HepG2 (cell line): ENCODE results near the gene AGXT. TPM values are rescaled to one million over a fixed set of nuclear protein-coding genes. Genes with fewer than 3 reads are reported as not detected.

Source experiments
- ATF3 ChIP-seq: sonication (generic); formaldehyde crosslinking; IDR thresholded peaks from 2 replicates; pipeline ENCODE4 v1.4.0; 2020; ENCODE audit warnings: missing genetic modification reagents
- EED ChIP-seq: sonication (generic); formaldehyde crosslinking; IDR thresholded peaks from 2 replicates; pipeline ENCODE4 v1.5.0; 2020; ENCODE audit warnings: mild to moderate bottlenecking, missing genetic modification reagents
- FLYWCH1 ChIP-seq: sonication (generic); formaldehyde crosslinking; IDR thresholded peaks from 2 replicates; pipeline ENCODE4 v1.8.1; 2023; ENCODE audit warnings: mild to moderate bottlenecking, missing genetic modification reagents
- HMGXB4 ChIP-seq, 2 experiments: sonication (generic) in 1 of 2; formaldehyde crosslinking in 1 of 2; IDR thresholded peaks; 2 replicates each; pipeline versions ENCODE4 v1.4.0 to v1.6.1; 2018 to 2020; ENCODE audit warnings: missing genetic modification reagents in 2 of 2, borderline replicate concordance in 1 of 2, low read depth in 1 of 2, mild to moderate bottlenecking in 1 of 2, missing biosample characterization in 1 of 2
- HNF4A ChIP-seq: sonication (generic); formaldehyde crosslinking; IDR thresholded peaks from 2 replicates; pipeline ENCODE4 v1.4.0; 2020; ENCODE audit warnings: missing genetic modification reagents
- HOXA9 ChIP-seq: sonication (generic); formaldehyde crosslinking; IDR thresholded peaks from 2 replicates; pipeline ENCODE4 v1.8.1; 2022; ENCODE audit warnings: missing genetic modification reagents, mild to moderate bottlenecking, moderate library complexity, borderline replicate concordance
- RERE ChIP-seq: IDR thresholded peaks from 2 replicates; pipeline ENCODE4 v1.6.1; 2016; ENCODE audit warnings: low read depth, missing genetic modification reagents, missing compliant biosample characterization
- RNF2 ChIP-seq: fragments of 450-650 bp; conservative IDR thresholded peaks from 2 replicates; pipeline ENCODE4 v1.6.1; 2016; ENCODE audit warnings: low read depth
- SOX6 ChIP-seq, 2 experiments: fragments of 450-650 bp in 1 of 2; sonication (generic) in 1 of 2; formaldehyde crosslinking in 1 of 2; IDR thresholded peaks; 2 replicates each; pipeline versions ENCODE4 v1.4.0 to v1.6.1; 2017 to 2020; ENCODE audit warnings: antibody characterized with exemption in 1 of 2, mild to moderate bottlenecking in 1 of 2, missing genetic modification reagents in 1 of 2
- SRF ChIP-seq: IDR thresholded peaks from 2 replicates; pipeline ENCODE4 v1.6.1; 2011; ENCODE audit warnings: mild to moderate bottlenecking, low read depth, low read length, moderate library complexity
- SUZ12 ChIP-seq: fragments of 150-350 bp; IDR thresholded peaks from 2 replicates; pipeline ENCODE4 v1.6.1; 2014; ENCODE audit warnings: low read depth, low read length
- ZNF142 ChIP-seq: sonication (generic); formaldehyde crosslinking; IDR thresholded peaks from 2 replicates; pipeline ENCODE4 v1.4.0; 2020; ENCODE audit warnings: missing genetic modification reagents
- ZNF563 ChIP-seq: sonication (generic); formaldehyde crosslinking; IDR thresholded peaks from 2 replicates; pipeline ENCODE4 v1.8.0; 2022; ENCODE audit warnings: mild to moderate bottlenecking, moderate library complexity, missing genetic modification reagents
- ZNF761 ChIP-seq: sonication (generic); formaldehyde crosslinking; conservative IDR thresholded peaks from 2 replicates; pipeline ENCODE4 v1.4.0; 2020; ENCODE audit warnings: mild to moderate bottlenecking, missing genetic modification reagents
- ZNF792 ChIP-seq: IDR thresholded peaks from 2 replicates; pipeline ENCODE4 v1.6.1; 2016
- polyA plus RNA-seq, 8 experiments: library from polyadenylated mRNA; depleted of rRNA in 3 of 8; stranded (reverse) in 7 of 8; unstranded in 1 of 8; fragments of >200 nt; fragmentation: Illumina TruSeq in 4 of 8; extraction: Trizol in 4 of 8; gene quantifications; 2 replicates each; pipeline versions ENCODE4 v1.2.1 to v1.2.3, GENCODE V29; 2011 to 2016; ENCODE audit warnings: low read depth in 4 of 8, missing spikeins in 1 of 8, mixed read lengths in 1 of 8; ENCODE audit not compliant: insufficient read depth in 1 of 8
- total RNA-seq, 5 experiments: library from RNA; depleted of rRNA; stranded (reverse); fragments of >200 nt; fragmentation: Illumina TruSeq; extraction: Trizol; gene quantifications; 2 replicates each; pipeline ENCODE4 v1.2.3, GENCODE V29; 2016; ENCODE audit warnings: low read depth in 1 of 5

The AGXT gene
- total and polyA plus RNA-seq, 2 of the 13 experiments (the other 11 are each of a cell fraction or from before 2014, with no cell fraction given): 41.9 to 96.1 TPM

- TF ChIP-seq ZNF142 (CRISPR knock-in tag) (no peak), ZNF761 (CRISPR knock-in tag) (no peak), ZNF563 (CRISPR knock-in tag) (peak; percentile 11; the same call in 1 of the 2 replicates), HOXA9 (CRISPR knock-in tag) (no peak), SRF (no peak), HNF4A (CRISPR knock-in tag) (peak; percentile 59), FLYWCH1 (CRISPR knock-in tag) (no peak), ATF3 (CRISPR knock-in tag) (no peak), RNF2 (peak; percentile 68; the same call in 1 of the 2 replicates), SUZ12 (no peak), SOX6 (IDR thresholded peaks at IDR 0.05) (no peak), SOX6 (CRISPR knock-in tag; IDR thresholded peaks at IDR 0.05) (no peak), ZNF792 (no peak), EED (peak; percentile 80; the same call in 1 of the 2 replicates), RERE (CRISPR knock-in tag) (no peak), HMGXB4 (CRISPR knock-in tag; IDR thresholded peaks at IDR 0.05; ENCODE audit: borderline replicate concordance in 1 of 2, low read depth in 1 of 2) (no peak)
These were observed 6.8 kb downstream of the AGXT start (continued) for GRCh38 chr2:240875228-240876034.
